ENCODE measurements around the gene COIL. TPM values are rescaled to one million over a fixed set of nuclear protein-coding genes. Genes with fewer than 3 reads are reported as not detected.

COIL gene
- total and polyA plus RNA-seq, 12 donors = 5.2 to 10.3 (median 8.1) TPM

GRCh38 chr17:56902348-56902747 lies 58.5 kb downstream of the COIL start:
- WGBS, 2 donors = 94 to 98% methylated on average over 4 of the region's 4 CpGs
- intact Hi-C loops (cut with DNase I) = no loop called here
- ATAC-seq = peak in 1 of 8 donors; percentile 41
- no peaks in the 10 kb centered on the region for H3K27me3 ChIP-seq
- no peak overlapping the region for H3K4me3 ChIP-seq
- no peak overlapping the region for H3K27ac ChIP-seq
- peaks cover 0 to 24% (median 0%) of the 10 kb centered on the region in 9 donors for H3K4me1 ChIP-seq
- peaks cover 0 to 4% (median 0%) of the 10 kb centered on the region in 11 donors for H3K9me3 ChIP-seq
- TF ChIP-seq, protein P1, sequence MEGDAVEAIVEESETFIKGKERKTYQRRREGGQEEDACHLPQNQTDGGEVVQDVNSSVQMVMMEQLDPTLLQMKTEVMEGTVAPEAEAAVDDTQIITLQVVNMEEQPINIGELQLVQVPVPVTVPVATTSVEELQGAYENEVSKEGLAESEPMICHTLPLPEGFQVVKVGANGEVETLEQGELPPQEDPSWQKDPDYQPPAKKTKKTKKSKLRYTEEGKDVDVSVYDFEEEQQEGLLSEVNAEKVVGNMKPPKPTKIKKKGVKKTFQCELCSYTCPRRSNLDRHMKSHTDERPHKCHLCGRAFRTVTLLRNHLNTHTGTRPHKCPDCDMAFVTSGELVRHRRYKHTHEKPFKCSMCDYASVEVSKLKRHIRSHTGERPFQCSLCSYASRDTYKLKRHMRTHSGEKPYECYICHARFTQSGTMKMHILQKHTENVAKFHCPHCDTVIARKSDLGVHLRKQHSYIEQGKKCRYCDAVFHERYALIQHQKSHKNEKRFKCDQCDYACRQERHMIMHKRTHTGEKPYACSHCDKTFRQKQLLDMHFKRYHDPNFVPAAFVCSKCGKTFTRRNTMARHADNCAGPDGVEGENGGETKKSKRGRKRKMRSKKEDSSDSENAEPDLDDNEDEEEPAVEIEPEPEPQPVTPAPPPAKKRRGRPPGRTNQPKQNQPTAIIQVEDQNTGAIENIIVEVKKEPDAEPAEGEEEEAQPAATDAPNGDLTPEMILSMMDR (IDR thresholded peaks at IDR 0.05) = no peak
- no peak for DNase-seq
- H3K36me3 ChIP-seq = peaks cover 0 to 100% (median 58%) of the 10 kb centered on the region in 9 donors

DNA sequence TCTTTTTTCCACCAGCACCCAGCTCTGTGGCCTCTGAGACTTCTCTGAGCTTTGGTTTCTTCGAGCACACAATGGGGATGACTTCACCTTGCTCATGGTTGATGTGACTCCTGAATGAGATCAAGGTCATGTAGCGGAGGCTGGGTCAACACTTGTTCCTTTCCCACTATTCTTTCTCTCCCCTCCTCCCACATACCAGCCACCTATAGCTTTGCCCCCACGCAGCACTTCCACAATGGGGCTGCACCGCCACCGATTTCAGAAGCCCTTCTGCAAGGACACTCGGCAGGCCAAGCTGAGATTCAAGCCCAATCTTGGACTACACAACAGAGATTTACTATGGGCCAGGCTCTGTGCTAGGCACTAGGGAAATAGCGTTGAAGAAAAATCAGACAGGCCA lies 61.4 kb downstream of the COIL start:
- peaks cover 0 to 100% (median 59%) of the 10 kb centered on the region in 9 donors for H3K36me3 ChIP-seq
- ATAC-seq = no peak
- H3K4me1 ChIP-seq = peaks cover 0 to 25% (median 0%) of the 10 kb centered on the region in 9 donors
- TF ChIP-seq, protein P1 (IDR thresholded peaks at IDR 0.05) = no peak
- WGBS, 2 donors = 91 to 93% methylated on average over 7 of the region's 7 CpGs
- H3K27me3 ChIP-seq = no peaks in the 10 kb centered on the region
- H3K9me3 ChIP-seq = peaks cover 0 to 4% (median 0%) of the 10 kb centered on the region in 11 donors
- no peak for DNase-seq
- intact Hi-C loops (cut with DNase I) = loop anchor here in 3 of 10 donors (10.0 kb wide), 1 partner anchor 45 kb away; no protein-coding TSS in a partner anchor
- H3K4me3 ChIP-seq = no peak overlapping the region
- no peak overlapping the region for H3K27ac ChIP-seq

GRCh38 chr17:56898874-56899273 lies 62.0 kb downstream of the COIL start:
- H3K27me3 ChIP-seq = no peaks in the 10 kb centered on the region
- ATAC-seq (no peak), DNase-seq (no peak)
- no peak overlapping the region for H3K27ac ChIP-seq
- peaks cover 0 to 30% (median 0%) of the 10 kb centered on the region in 9 donors for H3K4me1 ChIP-seq
- no peak overlapping the region for H3K4me3 ChIP-seq
- intact Hi-C loops (cut with DNase I) = loop anchor here in 3 of 10 donors (10.0 kb wide), 1 partner anchor 46 kb away; no protein-coding TSS in a partner anchor
- H3K9me3 ChIP-seq = peaks cover 0 to 3% (median 0%) of the 10 kb centered on the region in 11 donors
- H3K36me3 ChIP-seq = peaks cover 0 to 100% (median 54%) of the 10 kb centered on the region in 9 donors
- TF ChIP-seq, protein P1 (IDR thresholded peaks at IDR 0.05) = no peak
- WGBS, 2 donors = 72 to 73% methylated on average over 9 of the region's 9 CpGs

DNA sequence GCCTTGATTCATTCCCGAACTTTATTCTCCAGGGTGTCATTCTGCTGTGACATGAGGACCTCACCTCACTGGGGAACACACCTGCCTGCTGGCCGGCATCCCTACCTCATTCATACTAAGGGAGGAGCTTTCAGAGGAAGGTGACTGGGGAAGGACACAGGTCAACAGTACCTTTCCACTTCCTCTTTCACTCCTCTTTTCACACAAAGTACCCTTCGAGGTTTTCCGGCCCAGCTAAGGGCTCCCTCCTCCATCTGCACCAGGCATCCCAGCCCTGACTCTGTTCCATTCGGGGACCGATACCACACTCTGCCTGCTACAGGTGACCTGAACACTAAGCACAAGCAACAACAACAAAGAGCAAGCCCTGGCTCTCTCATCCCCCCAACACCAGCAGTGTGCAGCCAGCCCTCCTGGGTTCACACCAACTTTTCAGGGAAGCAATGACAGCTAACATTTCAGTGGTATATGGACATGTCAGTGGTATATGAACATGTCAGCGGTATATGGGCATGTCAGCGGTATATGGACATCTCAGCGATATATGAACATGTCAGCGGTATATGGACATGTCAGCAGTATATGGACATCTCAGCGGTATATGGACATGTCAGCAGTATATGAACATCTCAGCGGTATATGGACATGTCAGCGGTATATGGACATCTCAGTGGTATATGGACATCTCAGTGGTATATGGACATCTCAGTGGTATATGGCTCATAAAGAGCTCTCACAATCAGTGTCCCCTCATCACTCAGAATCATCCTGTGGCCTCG lies 63.0 kb downstream of the COIL start:
- Histone ChIP-seq H3K9me3 (no peaks in the 10 kb centered on the region), H3K36me3 (peaks cover 0 to 100% (median 51%) of the 10 kb centered on the region in 9 donors), H3K27ac (no peak overlapping the region), H3K27me3 (no peaks in the 10 kb centered on the region), H3K4me3 (no peak overlapping the region), H3K4me1 (peaks cover 0 to 37% (median 0%) of the 10 kb centered on the region in 9 donors)
- ATAC-seq (no peak), DNase-seq (no peak)
- intact Hi-C loops (cut with DNase I) = loop anchor here in 3 of 10 donors (10.0 kb wide), 1 partner anchor 47 kb away; no protein-coding TSS in a partner anchor
- WGBS, 2 donors = 95% methylated on average over 14 of the region's 14 CpGs
- TF ChIP-seq, protein P1 (IDR thresholded peaks at IDR 0.05) = no peak
